Left ventricle myocardium inferior (tissue), 1 donor: ENCODE measurements around the gene CUX1. TPM values are rescaled to one million over a fixed set of nuclear protein-coding genes. Genes with fewer than 3 reads are reported as not detected.

Source experiments
- DNase-seq: peaks from one replicate; pipeline ENCODE4 v3.0.0-alpha.2; 2020
- H3K27ac ChIP-seq: fragments of 200-600 bp; replicated peaks from 2 replicates; pipeline ENCODE4 v1.8.0; 2021
- H3K27me3 ChIP-seq: fragments of 200-600 bp; 2 replicates; pipeline ENCODE4 v1.8.0; 2021; ENCODE audit warnings: low read depth
- H3K36me3 ChIP-seq: fragments of 200-600 bp; 2 replicates; pipeline ENCODE4 v1.8.0; 2021
- H3K4me1 ChIP-seq: fragments of 200-600 bp; 2 replicates; pipeline ENCODE4 v1.8.0; 2021
- H3K4me3 ChIP-seq: fragments of 200-600 bp; 2 replicates; pipeline ENCODE4 v1.8.0; 2021; ENCODE audit warnings: mild to moderate bottlenecking, moderate library complexity
- H3K9me3 ChIP-seq: fragments of 200-600 bp; replicated peaks from 2 replicates; pipeline ENCODE4 v1.8.0; 2021
- intact Hi-C: fragments of 100-400 bp; cut with micrococcal nuclease; formaldehyde crosslinking; loops from one replicate; pipeline ENCODE4 v1.11.0; 2022
- total RNA-seq: library from RNA; stranded (reverse); fragmentation: NEBNext Ultra II Directional; extraction: Animal tissue kit (Norgen Biotek cat#: 25700); gene quantifications from one replicate; pipeline ENCODE4 v1.2.1, GENCODE V29; 2021
- TF ChIP-seq, protein P1 (sequence below): fragments of 200-600 bp; IDR thresholded peaks from 2 replicates; pipeline ENCODE4 v1.8.0; 2021; ENCODE audit warnings: antibody characterized with exemption, mild to moderate bottlenecking, borderline replicate concordance
- donor health status: DM: no; HTN: yes; CAD: no; lungs with severe emphysema.

Gene CUX1
- total RNA-seq, 1 donor from 2014 or later, result 125 TPM

DNA sequence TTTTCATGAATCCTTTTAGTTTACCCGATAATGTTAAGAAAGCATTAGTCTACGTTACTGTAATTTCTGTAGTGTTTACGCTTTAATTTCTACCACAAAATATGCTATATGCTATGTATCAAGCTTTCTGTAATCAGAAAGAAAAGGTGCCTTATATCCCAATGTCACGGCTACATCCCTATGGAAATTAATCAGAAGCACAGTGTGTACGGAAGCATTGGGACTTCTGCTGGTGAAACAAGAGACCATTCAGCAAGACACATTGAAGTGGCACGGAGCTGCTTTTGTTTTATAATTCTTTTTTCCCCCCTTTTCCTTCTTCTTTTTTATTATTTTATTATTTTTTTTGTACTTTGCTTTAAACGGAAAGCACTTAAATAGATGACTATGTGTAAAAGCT, 438.1 kb downstream of the CUX1 start:
- Histone ChIP-seq H3K4me1 (no peaks in the 10 kb centered on the region), H3K9me3 (no peaks in the 10 kb centered on the region), H3K27ac (no peak overlapping the region), H3K36me3 (peaks cover 1% of the 10 kb centered on the region), H3K4me3 (no peak overlapping the region), H3K27me3 (no peaks in the 10 kb centered on the region)
- TF ChIP-seq, protein P1, sequence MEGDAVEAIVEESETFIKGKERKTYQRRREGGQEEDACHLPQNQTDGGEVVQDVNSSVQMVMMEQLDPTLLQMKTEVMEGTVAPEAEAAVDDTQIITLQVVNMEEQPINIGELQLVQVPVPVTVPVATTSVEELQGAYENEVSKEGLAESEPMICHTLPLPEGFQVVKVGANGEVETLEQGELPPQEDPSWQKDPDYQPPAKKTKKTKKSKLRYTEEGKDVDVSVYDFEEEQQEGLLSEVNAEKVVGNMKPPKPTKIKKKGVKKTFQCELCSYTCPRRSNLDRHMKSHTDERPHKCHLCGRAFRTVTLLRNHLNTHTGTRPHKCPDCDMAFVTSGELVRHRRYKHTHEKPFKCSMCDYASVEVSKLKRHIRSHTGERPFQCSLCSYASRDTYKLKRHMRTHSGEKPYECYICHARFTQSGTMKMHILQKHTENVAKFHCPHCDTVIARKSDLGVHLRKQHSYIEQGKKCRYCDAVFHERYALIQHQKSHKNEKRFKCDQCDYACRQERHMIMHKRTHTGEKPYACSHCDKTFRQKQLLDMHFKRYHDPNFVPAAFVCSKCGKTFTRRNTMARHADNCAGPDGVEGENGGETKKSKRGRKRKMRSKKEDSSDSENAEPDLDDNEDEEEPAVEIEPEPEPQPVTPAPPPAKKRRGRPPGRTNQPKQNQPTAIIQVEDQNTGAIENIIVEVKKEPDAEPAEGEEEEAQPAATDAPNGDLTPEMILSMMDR, result no peak
- intact Hi-C loops, result no loop called here
- no peak for DNase-seq

DNA sequence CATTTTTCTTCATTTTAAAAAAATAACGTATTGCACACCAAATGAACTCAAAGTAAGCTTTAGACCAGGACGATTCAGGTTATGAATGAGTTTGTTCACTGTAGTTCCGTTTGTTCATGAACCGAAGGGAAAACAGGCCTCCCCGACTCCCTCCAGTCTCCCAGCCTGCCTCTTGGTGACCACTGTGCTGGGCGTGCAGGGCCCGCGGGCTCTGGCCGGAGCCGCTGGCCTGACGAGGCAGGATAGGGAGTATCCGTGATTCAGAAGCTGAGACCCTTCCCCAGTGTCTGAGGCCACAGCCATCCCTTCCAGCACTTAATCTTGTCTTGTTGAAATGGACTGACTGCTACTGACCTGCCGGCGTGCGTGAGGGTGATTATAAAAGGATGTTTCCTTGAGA, 438.5 kb downstream of the CUX1 start:
- intact Hi-C loops, result no loop called here
- Histone ChIP-seq H3K4me3 (no peak overlapping the region), H3K4me1 (no peaks in the 10 kb centered on the region), H3K27ac (no peak overlapping the region), H3K9me3 (no peaks in the 10 kb centered on the region), H3K36me3 (no peaks in the 10 kb centered on the region), H3K27me3 (no peaks in the 10 kb centered on the region)
- TF ChIP-seq, protein P1, result no peak
- no peak for DNase-seq

DNA sequence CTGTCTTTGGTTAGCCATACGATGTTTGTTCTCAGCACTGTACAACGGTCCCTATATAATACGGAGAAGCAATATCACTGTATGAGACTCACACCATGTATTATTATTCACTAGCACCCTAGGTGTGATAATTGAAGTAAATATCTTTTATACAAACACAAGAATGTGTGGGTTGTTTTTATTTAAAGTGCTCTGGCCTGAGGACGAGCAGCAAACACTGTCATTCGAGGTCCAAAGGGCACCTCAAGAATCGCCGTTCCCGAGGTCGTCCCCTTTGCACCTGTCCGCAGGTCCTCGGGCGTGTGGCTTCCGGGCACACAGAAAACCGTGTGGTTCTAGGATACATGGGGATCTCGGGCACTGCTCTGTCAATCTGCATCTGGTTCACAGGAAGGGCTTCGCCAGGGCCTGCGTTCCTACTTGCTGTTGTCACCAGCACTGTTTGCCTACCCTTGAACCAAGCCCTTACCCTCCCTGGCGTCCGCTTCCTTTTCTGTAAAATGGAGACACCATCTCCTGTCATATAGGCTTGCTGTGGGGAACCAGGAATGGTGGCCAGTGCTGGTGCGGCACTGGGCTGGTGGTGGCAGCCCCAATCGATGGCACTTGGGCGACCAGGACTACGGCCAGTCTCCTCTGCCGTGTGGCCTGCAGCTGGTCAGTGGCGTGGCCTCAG, 440.8 kb downstream of the CUX1 start:
- no peak overlapping the region for H3K27ac ChIP-seq
- H3K36me3 ChIP-seq, result no peaks in the 10 kb centered on the region
- TF ChIP-seq, protein P1, result no peak
- no peaks in the 10 kb centered on the region for H3K9me3 ChIP-seq
- DNase-seq, result no peak
- no peaks in the 10 kb centered on the region for H3K27me3 ChIP-seq
- intact Hi-C loops, result no loop called here
- H3K4me3 ChIP-seq, result no peak overlapping the region
- no peaks in the 10 kb centered on the region for H3K4me1 ChIP-seq

DNA sequence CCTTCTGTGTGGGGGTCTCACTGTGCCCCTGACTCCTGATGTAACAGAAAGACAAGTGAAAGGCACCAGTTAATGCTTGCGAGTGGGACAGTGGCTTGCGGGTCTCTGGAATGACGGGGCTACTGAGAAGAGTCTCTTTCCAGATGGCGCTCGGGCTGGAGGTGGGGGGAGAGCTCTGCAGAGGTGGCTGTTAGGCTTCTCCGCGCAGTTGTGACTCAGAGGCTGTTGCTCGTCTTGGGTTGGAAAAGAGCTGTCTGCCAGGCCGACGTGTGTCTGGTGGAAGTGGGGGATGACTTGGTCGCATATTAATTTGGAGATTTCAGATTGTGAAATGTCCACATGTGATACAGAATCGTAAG, 441.3 kb downstream of the CUX1 start:
- H3K27ac ChIP-seq, result no peak overlapping the region
- no peak for DNase-seq
- TF ChIP-seq, protein P1, result no peak
- intact Hi-C loops, result no loop called here
- no peaks in the 10 kb centered on the region for H3K27me3 ChIP-seq
- no peak overlapping the region for H3K4me3 ChIP-seq
- no peaks in the 10 kb centered on the region for H3K9me3 ChIP-seq
- no peaks in the 10 kb centered on the region for H3K36me3 ChIP-seq
- no peaks in the 10 kb centered on the region for H3K4me1 ChIP-seq

DNA sequence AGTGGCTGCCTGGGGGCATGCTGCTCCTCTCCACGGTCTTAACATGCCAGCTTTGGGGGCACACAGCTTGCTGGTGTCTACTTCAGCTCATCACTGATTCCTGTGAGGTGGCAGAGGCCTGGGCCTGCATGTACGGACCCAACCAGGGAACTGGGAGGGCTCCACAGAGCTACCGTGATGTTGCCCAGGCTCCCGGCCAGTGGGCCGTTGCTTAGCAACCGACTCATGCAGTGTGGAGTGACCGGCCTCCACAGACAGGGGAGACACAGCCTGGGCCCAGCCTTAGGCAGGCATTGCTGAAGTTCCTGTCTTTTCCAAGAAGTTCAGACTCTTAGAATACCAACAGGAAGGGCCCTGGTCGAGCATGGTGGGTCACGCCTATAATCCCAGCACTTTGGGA, 443.4 kb downstream of the CUX1 start:
- Histone ChIP-seq H3K4me1 (no peaks in the 10 kb centered on the region), H3K27me3 (no peaks in the 10 kb centered on the region), H3K36me3 (no peaks in the 10 kb centered on the region), H3K9me3 (no peaks in the 10 kb centered on the region), H3K27ac (no peak overlapping the region), H3K4me3 (no peak overlapping the region)
- intact Hi-C loops, result no loop called here
- TF ChIP-seq, protein P1, result no peak
- DNase-seq, result peak; percentile 49

DNA sequence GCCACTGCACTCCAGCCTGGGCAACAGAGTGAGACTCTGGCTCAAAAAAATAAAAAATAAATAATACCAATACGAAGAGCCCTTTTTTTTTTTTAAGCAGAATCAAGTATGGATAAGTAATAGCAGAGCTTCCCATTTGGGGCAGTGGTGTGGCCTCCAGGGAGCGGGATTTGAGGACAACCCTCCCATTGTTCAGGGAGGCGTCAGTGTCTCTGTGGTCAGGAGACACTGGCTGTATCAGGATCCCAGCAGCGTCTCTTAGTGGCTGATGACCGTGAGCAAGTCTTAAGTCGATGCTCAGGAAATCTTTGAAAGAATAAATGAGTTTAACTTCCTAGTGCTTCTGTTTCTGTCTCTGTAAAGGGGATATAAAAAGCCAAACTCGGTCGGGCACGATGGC, 444.0 kb downstream of the CUX1 start:
- DNase-seq, result no peak

More for the DNA sequence above, 444.0 kb downstream of the CUX1 start:
- no peak overlapping the region for H3K27ac ChIP-seq
- H3K27me3 ChIP-seq, result no peaks in the 10 kb centered on the region
- H3K36me3 ChIP-seq, result no peaks in the 10 kb centered on the region
- no peak overlapping the region for H3K4me3 ChIP-seq
- TF ChIP-seq, protein P1, result no peak
- H3K4me1 ChIP-seq, result no peaks in the 10 kb centered on the region
- no peaks in the 10 kb centered on the region for H3K9me3 ChIP-seq
- intact Hi-C loops, result no loop called here
